GM18505 (cell line): ENCODE measurements around the gene DIO3.

Experiments used
- ATAC-seq: cut with Tn5 transposase; IDR thresholded peaks from one replicate; pipeline ENCODE4 v1.9.1; 2021; ENCODE audit not compliant: unreplicated experiment
- POLR2A ChIP-seq: IDR thresholded peaks from 4 replicates; pipeline ENCODE4 v1.6.1; 2011; ENCODE audit warnings: borderline replicate concordance; ENCODE audit not compliant: insufficient read depth, insufficient read length; ENCODE audit errors: extremely low read depth

DIO3 gene

GRCh38 chr14:101596742-101597141, 35.4 kb downstream of the DIO3 start:
- no peak for ATAC-seq

DNA sequence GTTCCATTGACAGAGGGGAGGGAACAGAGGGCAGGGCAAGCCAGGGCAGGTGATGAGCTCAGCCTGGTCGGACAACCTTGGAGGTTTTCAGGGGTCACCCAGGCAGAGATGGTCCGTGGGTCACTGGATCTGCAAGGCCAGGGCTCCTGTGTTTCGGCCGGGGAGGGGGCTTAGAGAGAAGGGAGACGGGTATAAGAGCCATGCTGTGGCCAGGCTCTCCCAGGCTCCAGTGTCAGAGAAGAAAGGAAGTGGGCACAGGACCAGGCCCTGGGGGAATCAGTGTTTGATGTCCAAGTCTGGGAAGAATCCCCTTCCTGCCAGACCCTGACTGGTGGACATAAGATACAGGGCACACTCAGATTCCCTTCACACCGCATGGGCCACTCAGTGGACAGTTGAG, 36.9 kb downstream of the DIO3 start:
- ATAC-seq = no peak
- TF ChIP-seq POLR2A = no peak

More at GRCh38 chr14:101596742-101597141, 35.4 kb downstream of the DIO3 start:
- TF ChIP-seq POLR2A = no peak

DNA sequence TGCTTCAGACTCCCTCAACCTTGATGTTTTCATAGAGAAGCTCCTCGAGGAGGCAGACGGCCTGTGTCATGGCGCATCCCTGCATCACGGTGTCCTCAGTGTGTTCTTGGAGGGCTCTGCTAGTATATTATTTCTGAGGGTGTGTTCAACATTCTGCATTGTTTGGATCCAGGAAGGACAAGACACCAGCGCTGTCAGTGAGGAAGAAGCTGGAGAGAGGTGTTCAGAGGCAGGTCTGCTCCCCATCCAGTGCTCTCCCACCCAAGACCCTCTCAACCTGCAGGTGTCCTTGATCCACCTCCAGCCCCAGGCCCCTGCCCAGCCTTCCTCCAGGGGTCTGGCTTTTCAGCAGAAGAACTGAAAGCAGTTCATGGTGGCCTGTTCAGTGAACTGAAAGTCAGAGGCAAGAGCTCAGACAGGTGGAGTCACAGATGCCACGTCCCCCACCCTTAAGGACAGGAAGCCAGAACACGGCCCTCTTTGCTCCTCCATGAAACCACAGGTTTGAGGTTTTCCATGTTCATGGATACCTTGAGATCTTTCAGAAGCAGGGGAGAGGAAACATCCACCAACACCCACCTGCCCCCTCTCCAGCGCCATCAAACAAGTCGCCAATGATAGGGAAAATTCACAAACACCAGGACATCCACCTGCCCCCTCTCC, 37.4 kb downstream of the DIO3 start:
- ATAC-seq = no peak
- no peak for TF ChIP-seq POLR2A

GRCh38 chr14:101599234-101599885, 38.1 kb downstream of the DIO3 start:
- no peak for ATAC-seq
- TF ChIP-seq POLR2A = no peak

GRCh38 chr14:101600336-101600890, 39.1 kb downstream of the DIO3 start:
- TF ChIP-seq POLR2A = no peak

GRCh38 chr14:101600891-101601605, 39.8 kb downstream of the DIO3 start:
- ATAC-seq = no peak
- no peak for TF ChIP-seq POLR2A

More at GRCh38 chr14:101600336-101600890, 39.1 kb downstream of the DIO3 start:
- no peak for ATAC-seq

DNA sequence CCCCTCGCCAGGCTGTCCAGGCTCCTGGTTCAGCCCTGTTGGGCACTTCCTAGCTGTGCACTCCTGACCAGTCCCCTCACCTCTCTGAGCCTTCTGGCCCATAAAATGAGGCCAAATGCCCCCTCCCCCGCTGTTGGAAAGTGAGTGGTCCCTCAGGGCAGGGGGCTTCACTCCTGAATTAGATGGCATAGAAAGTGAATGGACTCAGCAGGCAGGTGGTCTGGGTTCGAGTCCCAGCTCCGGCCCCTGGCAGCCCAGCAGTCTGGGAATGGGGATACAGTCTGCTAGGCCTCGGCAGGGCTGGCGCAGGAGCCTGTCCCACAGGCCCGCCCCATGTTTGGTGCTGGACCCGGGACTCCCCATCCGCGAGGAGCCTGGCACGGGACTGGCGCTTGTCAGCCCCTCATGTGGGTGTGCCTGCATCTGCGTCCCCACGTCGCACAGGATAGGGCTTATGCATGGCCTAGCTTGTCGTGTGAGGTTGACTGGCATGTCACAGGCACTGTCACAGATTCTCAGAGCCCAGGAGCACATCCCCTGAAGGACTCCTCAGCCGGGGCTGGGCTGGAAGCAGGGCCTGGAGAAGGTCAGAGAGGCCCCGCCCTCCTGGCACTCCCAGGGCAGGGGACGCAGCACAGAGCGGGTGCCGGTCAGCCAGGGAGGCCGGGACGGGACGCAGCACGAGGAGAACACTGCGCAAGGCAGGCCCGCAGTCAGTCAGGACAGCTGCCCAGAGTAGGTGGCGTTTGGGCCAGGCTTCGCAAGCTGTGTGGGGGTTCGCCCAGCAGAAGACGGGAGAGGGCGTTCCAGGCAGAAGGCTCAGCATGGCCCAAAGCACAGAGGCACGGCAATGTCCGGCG, 40.5 kb downstream of the DIO3 start:
- no peak for TF ChIP-seq POLR2A
- no peak for ATAC-seq

DNA sequence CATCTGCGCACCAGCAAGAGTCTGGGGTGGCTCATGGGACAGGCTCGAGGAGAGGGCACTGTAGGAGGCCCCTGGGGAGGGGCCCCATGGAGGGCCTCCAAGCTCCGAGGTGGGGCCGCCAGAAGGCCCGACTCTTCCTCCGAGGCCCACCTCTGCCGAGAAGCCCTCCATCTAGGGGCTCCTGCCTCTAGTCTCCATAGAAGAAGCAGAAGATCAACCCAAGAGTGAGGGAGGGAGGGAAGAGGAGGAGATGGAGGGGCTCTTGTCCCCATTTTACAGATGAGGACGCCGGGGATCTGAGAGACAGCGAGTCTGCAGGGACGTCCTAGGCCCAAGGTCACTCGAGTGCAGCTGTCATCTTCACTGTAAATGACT, 41.2 kb downstream of the DIO3 start:
- ATAC-seq = no peak
- TF ChIP-seq POLR2A = no peak

- TF ChIP-seq POLR2A = no peak
Observed at GRCh38 chr14:101603096-101603495, 41.8 kb downstream of the DIO3 start.

GRCh38 chr14:101604228-101604934, 43.1 kb downstream of the DIO3 start:
- no peak for TF ChIP-seq POLR2A
- no peak for ATAC-seq

More at GRCh38 chr14:101603096-101603495, 41.8 kb downstream of the DIO3 start:
- ATAC-seq = no peak

GRCh38 chr14:101604935-101605780, 43.9 kb downstream of the DIO3 start:
- no peak for ATAC-seq
- TF ChIP-seq POLR2A = no peak
